GM12865 (cell line): ENCODE results near the gene TTLL10.

Experiments used
- DNase-seq: peaks from one replicate; pipeline ENCODE4 v3.0.0; 2010; ENCODE audit warnings: low read depth
- H3K4me3 ChIP-seq: 2 replicates; pipeline ENCODE4 v1.5.1; 2011; ENCODE audit warnings: mild to moderate bottlenecking, low read depth, low read length, control low read depth
- CTCF ChIP-seq: IDR thresholded peaks from 2 replicates; pipeline ENCODE4 v1.5.1; 2011; ENCODE audit warnings: low read length, control low read depth, low read depth, inconsistent platforms; ENCODE audit not compliant: insufficient read depth; ENCODE audit errors: missing control alignments

The TTLL10 gene

DNA sequence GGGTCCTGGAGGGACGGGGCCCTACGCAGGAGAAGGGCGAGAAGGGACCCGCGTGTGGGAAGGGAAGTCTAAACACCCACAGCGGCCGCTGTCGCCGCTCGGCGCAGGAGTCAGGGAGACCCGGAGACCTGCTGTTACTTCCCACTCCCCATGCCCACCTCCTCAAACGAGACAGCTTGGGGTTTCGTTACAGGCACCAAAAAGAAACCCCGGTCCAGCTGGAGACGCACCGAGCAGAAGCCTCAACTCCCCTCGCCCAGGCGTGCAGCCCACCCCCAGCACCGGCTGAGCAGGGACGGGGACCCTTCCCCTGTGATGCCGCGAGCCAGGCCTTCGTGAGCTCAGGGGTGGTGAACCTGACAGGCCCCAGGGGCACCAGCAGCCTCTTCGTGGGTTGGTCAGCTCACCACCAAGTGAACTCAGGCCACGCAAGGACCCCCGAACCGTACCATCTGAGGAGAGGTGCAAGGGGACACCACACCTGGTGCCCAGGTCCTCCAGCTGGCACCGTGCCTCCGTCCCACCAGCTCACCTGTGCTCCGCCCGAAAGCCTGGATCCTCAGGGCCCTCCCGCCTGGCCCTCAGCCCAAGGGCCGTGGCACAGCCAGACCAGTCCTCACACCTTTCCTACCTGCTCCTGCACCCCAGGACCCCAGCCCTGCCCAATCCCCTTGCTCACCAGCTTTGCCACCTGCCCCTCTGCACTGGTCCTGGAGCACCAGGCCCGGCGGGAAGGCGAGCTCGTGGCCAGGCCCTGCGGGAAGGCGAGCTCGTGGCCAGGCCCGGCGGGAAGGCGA is 53.1 kb downstream of the TTLL10 start:
- no peak for TF ChIP-seq CTCF
- H3K4me3 ChIP-seq, result no peak overlapping the region
- DNase-seq, result no peak

GRCh38 chr1:1227386-1227785 is 53.7 kb downstream of the TTLL10 start:
- TF ChIP-seq CTCF, result no peak
- DNase-seq, result no peak
- no peak overlapping the region for H3K4me3 ChIP-seq

DNA sequence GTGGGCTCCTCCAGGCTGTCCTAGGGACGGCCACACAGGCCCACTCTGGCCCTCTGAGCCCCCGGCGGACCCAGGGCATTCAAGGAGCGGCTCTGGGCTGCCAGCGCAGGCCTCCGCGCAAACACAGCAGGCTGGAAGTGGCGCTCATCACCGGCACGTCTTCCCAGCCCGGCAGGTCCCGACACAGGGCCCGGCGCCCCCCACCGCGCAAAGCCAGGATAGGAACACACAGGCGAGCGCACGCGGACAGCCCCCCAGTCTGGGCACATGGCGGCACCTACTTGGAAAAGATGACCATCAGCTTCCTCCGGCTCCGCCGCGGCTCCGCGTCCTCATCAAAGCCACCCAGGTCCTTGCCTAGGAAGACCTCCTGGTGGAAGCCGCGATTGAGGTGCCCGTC is 54.5 kb downstream of the TTLL10 start:
- DNase-seq, result no peak
- no peak for TF ChIP-seq CTCF
- no peak overlapping the region for H3K4me3 ChIP-seq

GRCh38 chr1:1228596-1229321 is 55.1 kb downstream of the TTLL10 start:
- no peak for TF ChIP-seq CTCF
- H3K4me3 ChIP-seq, result no peak overlapping the region
- no peak for DNase-seq

DNA sequence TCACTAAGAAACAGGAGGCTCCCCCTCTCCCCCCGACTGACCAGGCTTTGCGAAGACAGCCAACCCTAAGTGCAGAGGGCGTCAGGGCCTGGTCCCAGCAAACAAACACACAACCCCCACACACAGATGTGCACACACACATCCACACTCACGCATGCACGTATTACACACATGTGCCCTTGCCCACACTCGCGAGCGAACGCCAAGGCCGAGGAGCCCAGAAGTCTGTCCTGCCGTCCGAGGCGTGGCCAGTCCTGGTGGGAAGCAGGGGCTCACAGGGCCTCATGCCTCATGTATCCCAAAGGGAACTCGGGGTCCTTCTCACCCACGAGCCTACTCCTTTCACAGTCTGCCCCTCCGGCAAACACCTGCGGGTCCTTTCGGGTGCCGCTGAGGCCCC is 56.1 kb downstream of the TTLL10 start:
- no peak for TF ChIP-seq CTCF
- H3K4me3 ChIP-seq, result no peak overlapping the region
- DNase-seq, result no peak

DNA sequence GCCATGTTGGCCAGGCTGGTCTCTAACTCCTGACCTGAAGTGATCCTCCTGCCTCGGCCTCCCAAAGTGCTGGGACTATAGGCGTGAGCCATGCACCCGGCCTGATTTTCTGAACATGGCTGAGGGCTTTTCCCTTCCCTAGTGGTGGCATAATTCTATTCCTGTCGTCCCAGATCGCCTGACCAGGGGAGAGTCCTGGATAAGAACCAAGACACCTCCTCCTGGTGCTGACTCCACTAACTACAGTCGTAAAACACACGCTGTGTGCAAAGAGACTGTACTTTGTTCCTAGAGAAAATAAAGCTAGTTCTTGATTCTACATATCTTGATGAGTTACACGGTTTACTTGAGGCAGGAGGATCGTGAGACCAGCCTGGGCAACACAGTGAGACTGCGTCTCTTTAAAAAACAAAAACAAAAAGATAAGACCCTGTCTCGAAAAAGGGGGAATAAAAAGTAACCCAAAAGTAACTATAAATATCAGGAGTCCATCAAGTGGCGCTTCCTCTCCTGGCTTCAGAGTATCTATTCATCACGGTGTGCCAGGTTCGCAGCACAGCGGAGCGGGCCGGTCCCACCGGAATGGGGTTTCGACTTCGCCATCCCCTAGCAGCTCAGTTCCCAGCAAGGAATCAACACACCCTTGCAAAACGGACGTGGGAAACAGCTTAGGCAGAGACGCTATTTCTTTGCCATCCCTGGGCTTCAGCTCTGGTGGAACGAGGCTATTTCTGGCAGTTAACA is 57.1 kb downstream of the TTLL10 start:
- no peak for TF ChIP-seq CTCF
- DNase-seq, result peak; percentile 29
- peak overlapping the region; percentile 99 for H3K4me3 ChIP-seq
